ENCODE results near the gene CNOT1. TPM values are rescaled to one million over a fixed set of nuclear protein-coding genes. Genes with fewer than 3 reads are reported as not detected.
"Not testable (repeated sequence)": the region's sequence is repeated elsewhere in the genome, so short reads cannot be mapped to it uniquely, and the experiment has no call there.

Gene CNOT1
- total RNA-seq, 4 donors from 2014 or later = 69.4 to 173 (median 151) TPM

DNA sequence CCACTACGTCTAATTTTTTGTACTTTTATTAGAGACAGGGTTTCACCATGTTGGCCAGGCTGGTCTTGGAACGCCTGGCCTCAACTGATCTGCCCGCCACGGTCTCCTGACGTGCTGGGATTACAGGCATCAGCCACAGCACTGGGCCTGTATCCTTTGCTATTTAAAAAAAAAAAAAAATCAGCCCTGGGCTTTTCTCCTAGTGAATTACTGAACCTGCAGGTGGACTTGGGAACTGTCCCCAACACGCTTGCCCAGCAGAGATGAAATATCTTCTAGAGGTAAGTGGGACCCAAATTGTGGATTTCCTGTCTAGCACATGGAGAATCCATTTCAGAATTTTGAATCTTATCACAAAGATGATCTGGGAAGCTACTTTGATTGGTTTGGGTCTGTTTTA is 14.8 kb downstream of the CNOT1 start:
- Histone ChIP-seq H3K4me1 (no peaks in the 10 kb centered on the region), H3K27ac (no peak overlapping the region), H3K36me3 (no peaks in the 10 kb centered on the region), H3K9me3 (no peaks in the 10 kb centered on the region), H3K27me3 (no peaks in the 10 kb centered on the region), H3K4me3 (no peak overlapping the region)
- DNase-seq = no peak
- intact Hi-C loops (cut with DNase I; ENCODE audit: low total_unique reads) = no loop called here
- TF ChIP-seq POLR2A (IDR thresholded peaks at IDR 0.05) = no peak
- TF ChIP-seq, protein P1, sequence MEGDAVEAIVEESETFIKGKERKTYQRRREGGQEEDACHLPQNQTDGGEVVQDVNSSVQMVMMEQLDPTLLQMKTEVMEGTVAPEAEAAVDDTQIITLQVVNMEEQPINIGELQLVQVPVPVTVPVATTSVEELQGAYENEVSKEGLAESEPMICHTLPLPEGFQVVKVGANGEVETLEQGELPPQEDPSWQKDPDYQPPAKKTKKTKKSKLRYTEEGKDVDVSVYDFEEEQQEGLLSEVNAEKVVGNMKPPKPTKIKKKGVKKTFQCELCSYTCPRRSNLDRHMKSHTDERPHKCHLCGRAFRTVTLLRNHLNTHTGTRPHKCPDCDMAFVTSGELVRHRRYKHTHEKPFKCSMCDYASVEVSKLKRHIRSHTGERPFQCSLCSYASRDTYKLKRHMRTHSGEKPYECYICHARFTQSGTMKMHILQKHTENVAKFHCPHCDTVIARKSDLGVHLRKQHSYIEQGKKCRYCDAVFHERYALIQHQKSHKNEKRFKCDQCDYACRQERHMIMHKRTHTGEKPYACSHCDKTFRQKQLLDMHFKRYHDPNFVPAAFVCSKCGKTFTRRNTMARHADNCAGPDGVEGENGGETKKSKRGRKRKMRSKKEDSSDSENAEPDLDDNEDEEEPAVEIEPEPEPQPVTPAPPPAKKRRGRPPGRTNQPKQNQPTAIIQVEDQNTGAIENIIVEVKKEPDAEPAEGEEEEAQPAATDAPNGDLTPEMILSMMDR (IDR thresholded peaks at IDR 0.05) = no peak

DNA sequence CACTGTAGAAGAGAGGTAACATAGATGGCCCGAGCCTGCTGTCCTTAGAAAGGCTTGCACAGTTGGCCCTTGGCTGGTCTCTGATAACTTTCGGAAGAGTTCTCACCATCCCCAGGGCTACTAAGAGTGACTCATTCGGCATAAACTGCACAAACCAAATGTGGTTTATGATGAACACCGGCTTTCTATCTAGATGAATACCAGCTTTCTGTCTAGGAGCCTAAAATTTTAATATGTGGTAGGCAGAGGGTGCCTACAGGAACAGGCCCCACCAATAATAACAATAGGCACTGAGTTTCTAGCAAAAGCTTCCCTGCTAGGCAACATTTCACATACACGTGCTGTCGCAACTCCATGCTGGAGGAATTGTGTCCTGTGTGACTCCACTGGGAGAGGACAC is 15.4 kb downstream of the CNOT1 start:
- TF ChIP-seq POLR2A (IDR thresholded peaks at IDR 0.05) = no peak
- TF ChIP-seq, protein P1 (IDR thresholded peaks at IDR 0.05) = no peak
- Histone ChIP-seq H3K36me3 (no peaks in the 10 kb centered on the region), H3K27me3 (no peaks in the 10 kb centered on the region), H3K4me3 (no peak overlapping the region), H3K4me1 (no peaks in the 10 kb centered on the region), H3K27ac (no peak overlapping the region), H3K9me3 (no peaks in the 10 kb centered on the region)
- DNase-seq = no peak
- intact Hi-C loops (cut with DNase I; ENCODE audit: low total_unique reads) = no loop called here

GRCh38 chr16:58612965-58613364 is 16.7 kb downstream of the CNOT1 start:
- intact Hi-C loops (cut with DNase I; ENCODE audit: low total_unique reads); H3K27ac ChIP-seq; H3K4me1 ChIP-seq; H3K9me3 ChIP-seq; DNase-seq; H3K4me3 ChIP-seq; H3K27me3 ChIP-seq; H3K36me3 ChIP-seq: not testable (repeated sequence)

- Histone ChIP-seq H3K4me1 (no peaks in the 10 kb centered on the region), H3K4me3 (no peak overlapping the region), H3K9me3 (no peaks in the 10 kb centered on the region), H3K36me3 (no peaks in the 10 kb centered on the region), H3K27me3 (no peaks in the 10 kb centered on the region), H3K27ac (no peak overlapping the region)
- DNase-seq = no peak
- intact Hi-C loops (cut with DNase I; ENCODE audit: low total_unique reads) = no loop called here
- TF ChIP-seq, protein P1 (IDR thresholded peaks at IDR 0.05) = no peak
Measured at GRCh38 chr16:58608601-58609136, 21.0 kb downstream of the CNOT1 start.

DNA sequence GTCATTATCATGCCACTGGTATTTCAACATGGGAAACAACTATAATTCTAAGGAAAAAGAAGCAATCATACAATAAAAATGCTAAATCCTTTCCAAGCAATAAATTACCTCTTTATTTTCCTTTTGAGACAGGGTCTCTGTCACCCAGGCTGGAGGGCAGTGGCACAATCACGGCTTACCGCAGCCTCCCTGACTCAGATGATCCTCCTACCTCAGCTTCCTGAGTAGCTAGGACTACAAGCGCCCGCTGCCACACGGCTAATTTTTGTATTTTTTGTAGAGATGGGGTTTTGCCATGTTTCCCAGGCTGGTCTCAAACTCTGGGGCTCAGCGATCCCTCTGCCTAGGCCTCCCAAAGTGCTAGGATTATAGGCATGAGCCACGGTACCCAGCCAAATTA is 24.1 kb downstream of the CNOT1 start:
- DNase-seq = no peak
- intact Hi-C loops (cut with DNase I; ENCODE audit: low total_unique reads) = no loop called here

More for the DNA sequence above, 24.1 kb downstream of the CNOT1 start:
- H3K27me3 ChIP-seq = no peaks in the 10 kb centered on the region
- no peak overlapping the region for H3K4me3 ChIP-seq
- H3K27ac ChIP-seq = no peak overlapping the region
- no peaks in the 10 kb centered on the region for H3K4me1 ChIP-seq
- no peaks in the 10 kb centered on the region for H3K36me3 ChIP-seq
- TF ChIP-seq, protein P1 (IDR thresholded peaks at IDR 0.05) = no peak
- no peak for TF ChIP-seq POLR2A (IDR thresholded peaks at IDR 0.05)
- no peaks in the 10 kb centered on the region for H3K9me3 ChIP-seq
